Activated T-cell treated with anti-CD3 and anti-CD28 coated beads, Interleukin-2, amount 50 U/mL, for 1 hour (primary cell): ENCODE measurements around the gene SUN2.

Source experiments
- DNase-seq: peaks from one replicate; pipeline ENCODE4 v3.0.0-alpha.2; 2020

Gene SUN2

GRCh38 chr22:38777087-38777671 lies 21.4 kb upstream of the SUN2 start:
- no peak for DNase-seq

- DNase-seq = no peak
These were observed 20.3 kb upstream of the SUN2 start for GRCh38 chr22:38776086-38776485.

GRCh38 chr22:38775656-38776055 lies 19.9 kb upstream of the SUN2 start:
- DNase-seq = no peak

GRCh38 chr22:38774496-38775166 lies 18.8 kb upstream of the SUN2 start:
- DNase-seq = no peak

GRCh38 chr22:38773363-38773946 lies 17.7 kb upstream of the SUN2 start:
- DNase-seq = no peak

- no peak for DNase-seq
These were observed 16.8 kb upstream of the SUN2 start for GRCh38 chr22:38772623-38772873.

GRCh38 chr22:38770257-38770949 lies 14.6 kb upstream of the SUN2 start:
- DNase-seq = no peak

- no peak for DNase-seq
These were observed 12.2 kb upstream of the SUN2 start for GRCh38 chr22:38768036-38768435.

- no peak for DNase-seq
These were observed 11.5 kb upstream of the SUN2 start for GRCh38 chr22:38767313-38767712.

GRCh38 chr22:38766076-38766777 lies 10.4 kb upstream of the SUN2 start:
- peak; percentile 51 for DNase-seq

- no peak for DNase-seq
These were observed 6.8 kb upstream of the SUN2 start for GRCh38 chr22:38762551-38762983.

- DNase-seq = no peak
These were observed 5.7 kb upstream of the SUN2 start for GRCh38 chr22:38761202-38762162.

- DNase-seq = no peak
These were observed 4.8 kb upstream of the SUN2 start for GRCh38 chr22:38760477-38761201.

GRCh38 chr22:38759005-38759404 lies 3.2 kb upstream of the SUN2 start:
- DNase-seq = no peak

- DNase-seq = peak; percentile 78
These were observed 2.6 kb upstream of the SUN2 start for GRCh38 chr22:38758276-38758945.

GRCh38 chr22:38757464-38757757 lies 1.6 kb upstream of the SUN2 start:
- no peak for DNase-seq

- no peak for DNase-seq
These were observed 1.1 kb upstream of the SUN2 start for GRCh38 chr22:38756711-38757463.

GRCh38 chr22:38755155-38755910 lies 465 bp downstream of the SUN2 start:
- DNase-seq = peak; percentile 62

GRCh38 chr22:38754751-38755154 lies 1.0 kb downstream of the SUN2 start:
- no peak for DNase-seq
